ENCODE results near the gene NCBP3.
"Not testable (repeated sequence)": the region's sequence is repeated elsewhere in the genome, so short reads cannot be mapped to it uniquely, and the experiment has no call there.

NCBP3 gene

DNA sequence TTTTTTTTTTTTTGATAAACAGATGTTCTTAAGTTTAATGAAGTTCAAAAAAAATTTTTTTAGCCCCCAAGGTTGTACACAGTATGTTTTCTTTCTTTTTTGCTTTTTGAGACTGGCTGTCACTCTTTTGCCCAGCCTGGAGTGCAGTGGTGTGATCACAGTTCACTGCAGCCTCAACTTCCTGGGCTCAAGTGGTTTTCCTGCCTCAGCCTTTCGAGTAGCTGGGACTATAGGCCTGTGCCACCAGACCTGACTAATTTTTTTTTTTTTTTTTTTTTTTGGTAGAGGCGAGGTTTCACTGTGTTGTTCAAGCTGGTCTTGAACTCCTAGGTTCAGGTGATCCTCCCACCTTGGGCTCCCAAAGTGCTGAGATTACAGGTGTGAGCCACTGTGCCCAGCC is 57.8 kb downstream of the NCBP3 start:
- DNase-seq (ENCODE audit: low read depth in 2 of 2) = no peak

DNA sequence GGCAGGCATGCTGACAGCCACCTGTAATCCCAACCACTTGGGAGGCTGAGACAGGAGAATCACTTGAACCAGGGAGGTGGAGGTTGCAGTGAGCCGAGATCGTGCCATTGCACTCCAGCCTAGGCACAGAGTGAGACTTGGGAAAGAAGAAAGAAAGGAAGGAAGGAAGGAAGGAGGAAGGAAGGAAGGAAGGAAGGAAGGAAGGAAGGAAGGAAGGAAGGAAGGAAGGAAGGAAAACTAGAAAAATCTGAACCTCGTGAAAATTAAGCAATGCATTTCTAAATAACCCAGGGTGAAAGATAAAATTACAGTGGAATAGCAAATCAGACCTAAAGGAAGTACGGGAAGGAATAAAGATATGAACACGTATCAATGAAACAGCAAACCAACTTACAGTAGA is 60.7 kb downstream of the NCBP3 start:
- not testable (repeated sequence) for DNase-seq (ENCODE audit: low read depth in 2 of 2)

DNA sequence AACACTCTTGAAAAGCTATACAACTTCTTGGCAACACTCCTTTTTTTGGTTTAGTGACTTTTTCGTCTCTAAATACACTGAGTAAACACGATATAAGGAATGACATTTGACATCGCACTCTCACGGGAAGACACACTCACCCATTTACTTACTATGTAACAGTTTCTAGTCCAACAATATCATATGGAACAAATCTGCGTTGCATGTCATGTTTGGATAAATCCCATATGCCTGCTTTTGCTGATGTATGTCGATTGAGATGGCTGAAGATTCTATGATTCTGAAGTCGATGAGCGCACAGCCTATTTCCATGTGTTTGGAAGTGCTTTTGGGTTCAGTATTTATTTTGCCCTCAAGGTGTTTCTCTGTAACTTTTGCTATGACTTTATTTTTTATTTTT is 63.3 kb downstream of the NCBP3 start:
- DNase-seq (ENCODE audit: low read depth in 2 of 2) = no peak

DNA sequence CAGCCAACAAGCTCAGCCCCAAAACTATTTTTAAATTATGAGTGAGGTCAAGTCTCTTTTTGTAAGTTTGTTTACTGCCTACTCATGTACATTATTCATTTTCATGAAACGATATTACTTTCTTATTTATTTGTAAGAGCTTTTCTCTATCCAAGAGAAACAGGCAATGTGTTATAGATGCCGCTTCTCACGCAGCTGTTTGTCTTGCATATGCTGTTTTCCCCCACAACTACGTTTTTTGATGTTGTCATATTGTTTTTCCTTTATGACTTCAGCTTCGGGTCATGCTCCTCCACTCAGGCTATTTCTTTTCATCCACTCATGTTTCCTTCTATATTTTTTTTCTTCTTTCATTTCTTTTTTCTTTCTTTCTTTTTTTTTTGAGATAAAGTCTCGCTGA is 65.1 kb downstream of the NCBP3 start:
- DNase-seq (ENCODE audit: low read depth in 2 of 2) = no peak

DNA sequence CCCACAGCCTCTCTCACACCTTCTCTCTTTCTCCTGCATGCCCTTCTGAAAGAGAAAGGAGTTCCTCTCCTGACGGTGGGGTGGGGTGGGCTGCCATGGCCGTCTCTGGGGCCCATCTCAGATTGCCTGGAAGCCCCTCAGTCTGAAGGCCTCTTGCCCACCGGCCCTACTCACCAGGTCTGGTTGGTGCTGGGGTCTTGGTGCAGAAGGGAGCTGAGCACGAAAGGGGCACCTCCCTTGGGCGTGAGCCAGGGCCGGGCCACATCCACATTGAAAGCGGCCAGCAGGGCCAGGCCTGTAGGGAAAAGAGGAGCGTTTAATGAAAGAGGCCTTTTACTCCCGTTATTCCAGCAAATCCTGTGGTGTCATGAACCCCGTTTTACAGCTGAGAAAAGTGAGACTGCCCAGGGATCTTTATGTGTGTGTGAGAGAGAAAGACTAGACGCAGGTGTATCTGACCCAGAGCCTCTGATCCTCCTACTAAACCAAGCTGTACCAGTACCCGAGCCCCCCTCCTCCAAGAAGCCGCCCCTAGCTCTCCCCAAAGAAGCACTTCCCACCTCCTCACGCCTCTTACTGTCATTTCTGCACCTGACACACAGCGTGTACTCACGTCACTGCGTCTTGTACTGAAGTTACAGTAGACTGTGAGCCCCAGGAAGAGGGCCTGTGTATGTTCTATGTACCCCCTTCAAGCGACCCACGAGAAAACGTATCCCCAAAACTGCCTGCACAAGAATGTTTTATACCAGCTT is 68.5 kb downstream of the NCBP3 start:
- no peak for DNase-seq (ENCODE audit: low read depth in 2 of 2)

DNA sequence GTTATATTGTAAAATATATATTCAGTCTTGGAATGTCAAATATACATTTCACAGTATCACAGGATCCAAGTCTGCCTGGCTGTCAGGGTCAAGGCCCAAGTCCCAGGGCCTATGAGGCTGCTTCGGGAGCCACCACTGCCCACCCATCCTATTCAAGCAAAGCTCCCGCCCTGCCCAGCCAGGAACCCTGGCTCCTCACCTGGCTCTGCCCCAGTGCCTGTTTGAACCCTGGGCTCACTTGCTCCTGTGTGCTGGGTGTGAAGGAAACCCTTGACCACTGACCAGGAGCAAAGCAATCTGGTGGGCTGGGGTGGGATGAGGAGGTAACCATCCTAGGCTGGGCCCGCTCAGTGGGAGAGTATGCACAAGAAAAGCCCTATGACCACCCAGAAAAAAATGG is 72.1 kb downstream of the NCBP3 start:
- DNase-seq (ENCODE audit: low read depth in 2 of 2) = no peak

DNA sequence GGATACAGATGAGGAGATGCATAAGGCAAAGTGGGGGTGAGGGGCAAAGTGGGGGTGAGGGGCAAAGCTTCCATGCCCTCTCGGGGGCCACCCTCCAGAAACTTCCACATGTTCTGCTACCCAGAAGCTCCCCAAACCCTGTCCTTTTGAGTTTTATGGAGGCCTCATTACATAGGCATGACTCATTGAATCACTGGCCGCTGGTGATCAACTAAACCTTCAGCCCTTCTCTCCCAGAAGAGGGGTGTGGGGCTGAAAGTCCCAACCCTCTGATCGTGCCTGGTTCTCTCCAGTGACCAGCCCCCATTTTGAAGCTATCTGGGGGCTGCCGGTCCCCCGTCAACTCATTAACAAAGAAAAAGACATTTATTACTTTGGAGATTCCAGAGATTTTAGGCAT is 72.5 kb downstream of the NCBP3 start:
- DNase-seq (ENCODE audit: low read depth in 2 of 2) = no peak

DNA sequence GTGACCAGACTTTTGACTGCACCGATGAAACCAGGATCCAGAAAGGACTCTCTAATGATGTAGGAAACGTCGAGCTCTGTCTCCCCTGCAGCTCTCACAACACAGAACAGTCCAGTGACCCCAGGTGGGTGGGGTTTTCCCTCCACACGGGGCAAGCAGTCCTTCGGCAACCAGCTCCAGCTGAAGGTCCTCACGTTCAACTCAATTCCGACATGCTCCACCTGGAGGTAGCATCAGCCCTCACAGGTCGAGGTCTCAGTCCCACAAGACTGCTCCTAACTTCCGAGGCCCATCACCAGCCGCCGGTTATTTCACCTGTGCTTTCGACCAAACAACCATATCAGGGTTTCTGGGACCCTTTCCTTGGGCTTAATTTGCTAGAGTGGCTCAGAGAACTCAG is 73.3 kb downstream of the NCBP3 start:
- no peak for DNase-seq (ENCODE audit: low read depth in 2 of 2)

DNA sequence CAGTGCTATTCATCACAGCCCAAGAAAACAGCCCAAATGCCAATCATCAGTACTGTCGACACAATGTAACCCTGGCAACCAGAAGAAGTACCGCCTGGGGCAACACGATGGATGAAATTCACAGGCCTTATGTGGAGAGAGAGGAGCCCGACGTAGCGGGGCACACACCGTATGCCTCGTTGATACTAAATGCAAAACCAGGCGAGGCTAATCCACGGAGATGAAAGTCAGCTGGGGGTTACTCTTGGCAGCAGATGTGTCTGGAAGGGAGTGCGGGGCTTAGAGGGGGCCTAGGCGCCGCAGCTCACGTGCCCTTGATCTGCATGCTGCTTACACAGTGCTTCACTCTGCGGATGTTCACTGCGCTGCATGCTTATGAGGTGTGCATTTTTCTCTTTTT is 74.9 kb downstream of the NCBP3 start:
- no peak for DNase-seq (ENCODE audit: low read depth in 2 of 2)

DNA sequence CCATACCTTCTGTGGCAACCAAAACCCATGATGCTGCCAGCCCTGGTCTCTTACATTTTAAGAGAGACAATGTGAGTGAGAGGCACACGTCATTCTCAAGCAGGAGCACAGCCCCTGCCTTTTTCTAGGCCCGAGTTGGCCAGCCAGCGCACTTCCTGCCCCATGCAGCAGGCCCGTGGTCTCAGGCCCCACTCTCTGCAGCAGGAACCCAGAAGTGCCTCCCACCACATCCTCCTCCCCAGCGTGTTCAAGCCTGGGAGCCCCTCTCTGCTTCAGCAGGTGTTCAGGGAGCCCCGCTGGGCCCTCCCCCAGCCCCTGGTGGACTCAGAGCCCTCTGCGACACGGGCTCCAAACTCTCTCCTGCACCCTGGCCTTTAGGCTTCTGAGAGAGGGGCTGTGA is 75.6 kb downstream of the NCBP3 start:
- DNase-seq (ENCODE audit: low read depth in 2 of 2) = no peak

DNA sequence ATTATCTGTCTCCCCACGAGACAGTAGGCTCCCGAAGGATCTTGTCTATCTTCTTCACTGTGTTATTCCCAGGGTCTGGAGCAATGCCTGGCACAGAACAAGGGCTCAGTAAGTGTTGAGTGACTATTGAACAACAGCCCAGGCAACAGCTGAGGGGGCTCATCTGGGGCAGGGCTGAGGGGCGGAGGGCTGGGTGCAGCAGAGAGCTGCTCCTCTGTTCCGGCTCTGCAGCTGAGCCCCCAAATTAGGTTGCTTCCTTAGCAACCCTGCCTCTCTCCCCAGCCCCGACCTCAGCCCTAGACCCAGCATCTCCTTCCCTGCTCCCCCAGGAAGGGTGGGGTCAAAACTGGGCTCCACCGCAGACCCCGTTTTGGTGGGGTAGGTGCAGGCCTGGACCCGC is 77.3 kb downstream of the NCBP3 start:
- DNase-seq (ENCODE audit: low read depth in 2 of 2) = no peak

DNA sequence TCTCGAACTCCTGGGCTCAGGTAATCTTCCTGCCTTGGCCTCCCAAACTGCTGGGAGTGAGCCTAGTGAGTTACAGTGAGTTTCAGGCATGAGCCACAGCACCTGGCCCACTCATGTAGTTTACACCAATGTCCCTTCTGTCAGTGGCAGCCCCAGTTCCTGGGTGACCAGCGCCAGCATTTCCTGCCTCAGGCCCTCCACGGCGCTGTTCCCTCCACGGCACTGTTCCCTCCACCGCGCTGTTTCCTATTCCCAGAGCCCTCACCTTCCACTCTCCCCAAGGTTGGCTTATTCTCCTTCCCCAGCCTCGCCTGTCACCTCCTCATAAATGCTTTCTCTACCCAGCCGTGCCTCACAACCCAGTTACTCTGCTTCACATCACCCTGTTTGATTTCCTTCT is 77.7 kb downstream of the NCBP3 start:
- no peak for DNase-seq (ENCODE audit: low read depth in 2 of 2)

DNA sequence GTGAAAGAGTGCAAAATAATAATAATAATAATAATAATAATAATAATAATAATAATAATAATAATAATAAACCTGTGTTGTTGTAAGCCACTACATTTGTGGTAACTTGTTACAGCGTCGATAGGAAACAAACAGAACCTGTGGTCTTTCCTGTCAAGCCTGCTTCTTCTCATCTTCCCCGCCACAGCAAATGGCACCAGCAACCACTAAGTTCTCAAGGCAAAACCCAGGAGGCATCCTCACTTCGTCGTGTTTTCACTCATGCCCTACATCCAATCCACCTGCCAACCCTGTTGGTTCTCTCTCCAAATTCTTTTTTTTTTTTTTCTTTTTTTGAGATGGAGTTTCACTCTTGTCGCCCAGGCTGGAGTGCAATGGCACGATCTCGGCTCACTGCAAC is 79.3 kb downstream of the NCBP3 start:
- no peak for DNase-seq (ENCODE audit: low read depth in 2 of 2)

DNA sequence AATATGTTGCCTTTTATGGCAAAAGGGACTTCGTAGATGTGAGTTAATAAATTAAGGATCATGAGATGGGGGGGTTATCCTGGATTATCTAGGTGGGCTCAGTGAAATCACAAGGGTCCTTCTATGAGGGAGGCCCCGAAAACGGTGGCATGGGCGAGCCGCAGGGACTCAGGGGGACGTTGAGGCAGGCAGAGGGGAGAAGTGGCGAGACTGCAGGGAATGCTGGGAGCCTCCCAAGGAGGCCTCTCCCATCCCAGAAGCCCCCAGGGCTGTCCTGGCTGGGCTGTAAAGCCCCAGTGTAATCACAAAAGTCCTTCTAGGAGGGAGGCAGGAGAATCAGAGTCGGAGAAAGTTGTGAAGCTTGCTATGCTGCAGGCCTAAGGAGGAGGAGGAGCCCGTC is 80.1 kb downstream of the NCBP3 start:
- no peak for DNase-seq (ENCODE audit: low read depth in 2 of 2)

DNA sequence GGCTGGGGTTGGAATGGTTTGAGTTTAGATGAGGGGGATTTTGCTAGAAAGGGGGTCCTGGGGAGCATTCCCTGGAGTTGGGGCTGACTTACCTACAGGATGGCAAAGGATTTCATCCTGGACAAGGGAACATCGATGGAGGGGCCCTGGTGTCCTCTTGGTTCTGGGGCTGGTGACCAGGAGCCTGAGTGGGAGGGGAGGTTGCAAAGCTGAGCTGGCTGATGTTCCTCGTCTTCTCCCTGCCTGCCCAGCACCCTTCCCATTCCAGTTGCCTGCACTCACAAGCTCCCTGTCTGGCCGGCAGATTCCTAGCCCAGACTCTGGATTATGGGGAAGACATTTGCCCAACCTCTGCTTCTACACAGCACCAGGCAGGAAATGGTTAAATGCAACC is 82.3 kb downstream of the NCBP3 start:
- no peak for DNase-seq (ENCODE audit: low read depth in 2 of 2)

DNA sequence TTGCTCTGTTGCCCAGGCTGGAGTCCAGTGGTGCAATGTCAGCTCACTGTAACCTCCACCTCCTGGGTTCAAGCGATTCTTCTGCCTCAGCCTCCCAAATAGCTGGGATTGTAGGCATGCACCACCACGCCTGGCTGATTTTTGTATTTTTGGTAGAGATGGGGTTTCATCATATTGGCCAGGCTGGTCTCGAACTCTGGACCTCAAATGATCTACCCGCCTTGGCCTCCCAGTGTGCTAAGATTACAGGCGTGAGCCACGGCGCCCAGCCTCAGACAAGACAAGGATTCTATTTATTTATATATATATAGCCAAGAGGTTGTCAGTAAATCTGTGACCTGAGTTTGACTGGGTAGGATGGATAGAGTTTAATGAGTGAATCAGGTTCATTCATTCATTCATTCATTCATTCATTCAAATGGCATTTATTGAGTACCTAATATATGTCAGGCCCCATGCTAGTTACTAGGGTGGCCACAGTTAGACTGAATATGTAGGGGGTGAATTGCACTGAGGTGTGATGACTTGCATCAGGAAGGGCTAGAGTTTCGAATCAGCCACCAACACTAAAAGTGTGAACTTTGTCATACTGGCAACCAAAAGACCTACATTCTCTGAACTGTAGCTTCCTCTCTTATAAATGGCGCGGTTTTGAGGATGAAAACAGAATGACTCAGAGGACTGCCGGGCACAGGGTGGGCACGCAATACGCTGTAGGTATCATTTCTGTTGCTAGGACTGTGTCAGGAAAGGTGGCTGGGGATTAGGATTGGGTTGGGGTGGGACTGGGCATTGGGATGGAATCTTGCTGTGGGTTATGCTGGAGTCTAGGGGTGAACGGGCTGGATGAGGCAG is 82.9 kb downstream of the NCBP3 start:
- no peak for DNase-seq (ENCODE audit: low read depth in 2 of 2)

DNA sequence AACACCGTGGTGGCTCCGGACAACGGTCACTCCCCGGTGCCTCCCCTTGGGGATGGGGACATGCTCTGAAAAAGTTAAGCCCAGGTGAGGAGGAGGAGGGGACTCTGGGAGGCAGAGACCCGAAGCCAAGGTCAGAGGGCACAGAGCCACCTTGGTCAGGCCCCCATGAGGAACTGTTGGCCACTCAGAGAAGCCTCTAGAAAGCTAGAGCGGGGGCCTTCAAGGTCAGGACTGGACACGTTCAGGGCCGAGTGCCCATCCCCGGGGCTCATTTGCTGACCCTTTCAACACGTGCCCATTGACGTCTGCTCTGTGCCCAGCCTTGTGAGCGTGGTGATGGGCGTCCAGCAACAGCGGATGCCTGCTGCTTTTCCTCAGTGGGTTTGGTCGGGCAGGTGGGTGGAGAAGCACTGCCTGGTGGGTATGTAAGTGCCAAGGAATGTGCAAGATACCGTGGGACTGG is 84.1 kb downstream of the NCBP3 start:
- no peak for DNase-seq (ENCODE audit: low read depth in 2 of 2)

DNA sequence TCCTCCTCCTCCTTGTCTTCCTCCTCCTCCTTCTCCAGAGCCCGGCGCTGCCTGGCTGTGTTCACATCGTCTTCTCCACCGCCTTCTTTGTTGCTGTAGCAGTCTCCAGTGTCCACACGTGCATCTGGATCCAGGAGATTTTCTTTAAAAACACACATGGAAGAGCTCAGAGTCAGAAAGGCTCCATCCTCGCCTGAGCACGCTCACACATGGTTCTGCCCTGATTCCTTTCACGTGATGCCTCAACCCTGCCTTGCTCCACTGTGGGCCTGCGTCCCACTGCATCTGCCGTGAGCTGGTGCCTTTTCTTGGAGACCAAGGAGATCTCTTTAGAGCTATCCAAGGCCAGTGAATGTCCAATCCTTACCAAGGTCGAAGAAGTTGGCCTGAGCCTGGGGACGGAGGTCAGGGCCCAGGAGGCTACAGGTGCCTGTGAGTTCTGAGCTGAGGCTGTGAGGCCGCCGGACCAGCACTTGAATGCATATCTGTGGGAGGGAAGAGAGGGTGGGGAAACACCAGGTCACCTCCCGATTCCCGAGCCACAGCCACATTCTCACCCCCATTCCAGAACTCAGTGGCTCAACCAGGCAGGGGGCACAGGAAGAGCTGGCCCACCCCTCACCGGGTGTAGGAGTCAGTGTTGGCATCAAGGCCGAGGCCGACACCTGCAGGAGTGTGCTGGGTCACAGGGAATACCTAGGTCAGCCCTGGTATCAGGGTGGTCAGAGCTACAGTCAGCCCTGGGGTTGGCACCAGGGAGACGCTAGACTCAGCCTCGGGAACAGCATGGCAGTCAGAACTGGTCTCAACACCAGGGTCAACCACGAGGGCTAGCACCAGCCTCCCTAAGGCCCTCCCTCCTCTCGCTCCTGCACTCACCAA is 84.8 kb downstream of the NCBP3 start:
- DNase-seq (ENCODE audit: low read depth in 2 of 2) = no peak

DNA sequence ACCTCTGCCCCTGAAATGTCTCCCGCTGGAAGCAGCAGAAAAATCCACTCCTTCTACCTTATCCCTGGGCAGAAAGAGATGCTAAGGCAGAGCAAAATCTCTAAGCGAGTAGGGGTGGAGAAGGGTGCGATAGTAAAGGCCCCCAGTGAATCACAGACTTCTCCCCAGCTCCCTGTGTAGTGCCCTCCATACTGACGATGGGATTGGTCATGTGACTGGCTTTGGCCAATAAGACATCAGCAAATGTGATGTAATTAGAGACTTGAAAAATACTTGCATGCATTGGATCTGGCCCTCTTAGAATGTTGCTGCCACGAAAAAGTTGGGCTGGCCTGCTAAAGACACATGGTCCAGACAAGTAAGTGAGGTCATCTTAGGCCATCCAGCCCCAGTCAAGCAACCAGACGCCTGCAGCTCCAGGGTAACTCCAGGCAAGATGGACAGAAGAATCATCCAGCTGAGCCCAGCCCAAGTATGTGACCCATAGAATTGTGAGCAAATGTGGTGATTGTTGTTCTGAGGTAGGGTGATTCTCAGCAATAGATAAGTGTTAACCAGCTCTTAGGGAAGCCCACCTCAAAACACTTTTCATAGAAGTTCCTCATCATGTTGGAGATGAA is 86.3 kb downstream of the NCBP3 start:
- DNase-seq (ENCODE audit: low read depth in 2 of 2) = no peak

DNA sequence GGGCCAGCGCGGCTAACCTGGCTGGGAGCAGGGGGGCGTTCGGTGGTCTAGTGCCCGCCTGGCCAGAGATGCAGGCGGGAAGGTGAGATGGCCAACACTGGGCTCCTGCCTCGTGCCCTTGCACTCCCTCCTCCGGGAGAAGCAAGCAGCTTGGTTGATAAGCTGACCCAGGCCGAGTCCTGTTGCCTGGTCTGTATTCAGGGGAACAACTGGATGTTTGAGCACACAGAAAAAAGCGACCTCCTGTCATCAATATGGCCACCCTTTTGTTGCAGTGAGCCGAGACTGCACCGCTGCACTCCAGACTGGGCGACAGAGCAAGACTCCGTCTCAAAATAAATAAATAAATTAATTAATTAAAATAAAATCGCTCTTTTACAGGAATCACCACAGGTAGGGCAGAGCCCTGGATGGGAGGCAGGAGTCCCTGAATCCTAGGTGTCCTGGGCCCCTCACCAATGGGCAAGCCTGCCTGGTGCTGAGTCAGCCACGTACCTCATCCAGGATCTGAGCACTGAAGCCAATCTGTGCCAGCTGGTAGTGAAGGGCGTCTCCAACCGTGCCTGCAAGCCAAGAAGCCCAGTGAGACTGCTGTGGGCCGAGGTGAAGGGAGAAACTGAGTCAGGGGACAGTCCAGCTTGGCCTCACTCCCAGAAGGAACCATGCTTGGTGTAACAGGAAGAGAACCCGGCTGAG is 90.6 kb downstream of the NCBP3 start:
- DNase-seq (ENCODE audit: low read depth in 2 of 2) = no peak
